Fibroblast of mammary gland (primary cell): ENCODE measurements around the gene RPS2.
"Not testable (repeated sequence)": the region's sequence is repeated elsewhere in the genome, so short reads cannot be mapped to it uniquely, and the experiment has no call there.

Source experiments
- DNase-seq: peaks from one replicate; pipeline ENCODE4 v3.0.0-alpha.2; 2010; ENCODE audit warnings: low read depth
- H3K4me3 ChIP-seq: 2 replicates; pipeline ENCODE4 v1.5.1; 2011; ENCODE audit warnings: low read depth, mild to moderate bottlenecking, low read length, moderate library complexity; ENCODE audit not compliant: control insufficient read depth
- CTCF ChIP-seq: conservative IDR thresholded peaks from 2 replicates; pipeline ENCODE4 v1.5.1; 2011; ENCODE audit warnings: low read depth, low read length, inconsistent platforms; ENCODE audit not compliant: control insufficient read depth, insufficient read depth

RPS2 gene

GRCh38 chr16:1968146-1968953, 3.7 kb upstream of the RPS2 start:
- no peak for TF ChIP-seq CTCF
- H3K4me3 ChIP-seq: no peak overlapping the region
- no peak for DNase-seq

- DNase-seq: no peak
- no peak for TF ChIP-seq CTCF
- H3K4me3 ChIP-seq: peak within 1 kb of the TSS; percentile 95
Measured at GRCh38 chr16:1966460-1966859, 1.8 kb upstream of the RPS2 start, which contains the start of gene RNF151. Gene RNF151, plus strand, starts transcription at chr16:1966856. Its CDS starts 26 bp downstream, at chr16:1966882.

- peak overlapping the region; percentile 95 for H3K4me3 ChIP-seq
- no peak for TF ChIP-seq CTCF
- DNase-seq: no peak
Measured at GRCh38 chr16:1965396-1966001, 873 bp upstream of the RPS2 start.

- peak overlapping the region; percentile 95 for H3K4me3 ChIP-seq
- TF ChIP-seq CTCF: no peak
- no peak for DNase-seq
Measured at GRCh38 chr16:1963806-1964505, 670 bp downstream of the RPS2 start.

GRCh38 chr16:1962161-1963153, 2.2 kb downstream of the RPS2 start:
- peak overlapping the region; percentile 95 for H3K4me3 ChIP-seq

GRCh38 chr16:1961651-1962067, 3.0 kb downstream of the RPS2 start:
- DNase-seq: no peak

More at GRCh38 chr16:1962161-1963153, 2.2 kb downstream of the RPS2 start:
- not testable (repeated sequence) for DNase-seq

More at GRCh38 chr16:1961651-1962067, 3.0 kb downstream of the RPS2 start:
- no peak overlapping the region for H3K4me3 ChIP-seq
- TF ChIP-seq CTCF: no peak
